Caco-2 (cell line): ENCODE measurements around the gene SLC6A7. TPM values are rescaled to one million over a fixed set of nuclear protein-coding genes. Genes with fewer than 3 reads are reported as not detected.

Experiments
- Bru-seq: library from RNA; stranded (reverse); fragments of 400-500 nt; gene quantifications from one replicate; lab custom pipeline; 2021; lab: Mats Ljungman, UMichigan
- BruChase-seq, 2 experiments: library from RNA; stranded (reverse); fragments of 400-500 nt; gene quantifications; one replicate each; lab custom pipeline; 2021; lab: Mats Ljungman, UMichigan
- BruUV-seq: library from RNA; stranded (reverse); fragments of 400-500 nt; replicated peaks from 2 replicates; lab custom pipeline; 2021; lab: Mats Ljungman, UMichigan
- CTCF ChIA-PET: fragments of 300-600 bp; sonication (Branson Sonifier 250); formaldehyde crosslinking; loops from one replicate; lab custom pipeline; 2022; ENCODE audit warnings: antibody characterized with exemption; lab: Charles Lee
- POLR2A ChIA-PET: fragments of 300-600 bp; sonication (Branson Sonifier 250); formaldehyde crosslinking; loops from one replicate; lab custom pipeline; 2022; ENCODE audit warnings: antibody characterized with exemption; lab: Charles Lee
- DNase-seq, 2 experiments: peaks; one replicate each; pipeline versions ENCODE4 v3.0.0 to v3.0.0-alpha.2; 2020 to 2022
- H3K27me3 ChIP-seq: replicated peaks from 2 replicates; pipeline ENCODE4 v1.6.0; 2011; ENCODE audit warnings: low read length; ENCODE audit not compliant: control insufficient read depth, insufficient read depth
- H3K36me3 ChIP-seq: 2 replicates; pipeline ENCODE4 v1.5.1; 2011; ENCODE audit warnings: low read length; ENCODE audit not compliant: control insufficient read depth, insufficient read depth
- H3K4me1 ChIP-seq: fragments of 250-450 bp; sonication (Bioruptor Pico); 2 replicates; pipeline ENCODE4 v1.5.1; 2020; ENCODE audit warnings: mild to moderate bottlenecking
- H3K4me3 ChIP-seq: 2 replicates; pipeline ENCODE4 v1.5.1; 2011; ENCODE audit warnings: low read depth, mild to moderate bottlenecking, control low read depth, low read length
- H3K9me3 ChIP-seq: fragments of 250-450 bp; sonication (Bioruptor Pico); 2 replicates; pipeline ENCODE4 v1.5.1; 2020; ENCODE audit warnings: mild to moderate bottlenecking, moderate library complexity
- H3K27ac Mint-ChIP-seq: one replicate; pipeline ENCODE4 v1.8.0; 2022; ENCODE audit warnings: mixed read lengths; ENCODE audit not compliant: unreplicated experiment
- H3K27me3 Mint-ChIP-seq: one replicate; pipeline ENCODE4 v1.8.0; 2022; ENCODE audit warnings: mixed read lengths; ENCODE audit not compliant: insufficient read depth, unreplicated experiment
- H3K36me3 Mint-ChIP-seq: one replicate; pipeline ENCODE4 v1.8.0; 2022; ENCODE audit warnings: mild to moderate bottlenecking, mixed read lengths; ENCODE audit not compliant: insufficient read depth, unreplicated experiment
- H3K4me1 Mint-ChIP-seq: one replicate; pipeline ENCODE4 v1.8.0; 2022; ENCODE audit warnings: low read depth, mixed read lengths; ENCODE audit not compliant: unreplicated experiment
- H3K4me3 Mint-ChIP-seq: one replicate; pipeline ENCODE4 v1.8.0; 2022; ENCODE audit warnings: mild to moderate bottlenecking, moderate library complexity, mixed read lengths; ENCODE audit not compliant: unreplicated experiment
- H3K9me3 Mint-ChIP-seq: one replicate; pipeline ENCODE4 v1.8.0; 2022; ENCODE audit warnings: mixed read lengths; ENCODE audit not compliant: unreplicated experiment
- CTCF ChIP-seq, 2 experiments: fragments of 200-600 bp in 1 of 2; IDR thresholded peaks; 1 replicate in 1 of 2; 2 replicates in 1 of 2; pipeline versions ENCODE4 v1.5.1 to v1.8.0; 2011 to 2022; ENCODE audit warnings: antibody characterized with exemption in 1 of 2, control low read depth in 1 of 2, inconsistent platforms in 1 of 2, low read depth in 1 of 2, low read length in 1 of 2, mild to moderate bottlenecking in 1 of 2, moderate library complexity in 1 of 2; ENCODE audit not compliant: insufficient read depth in 1 of 2, severe bottlenecking in 1 of 2, unreplicated experiment in 1 of 2
- intact Hi-C: fragments of 100-400 bp; cut with micrococcal nuclease; formaldehyde crosslinking; loops from one replicate; pipeline ENCODE4 v1.10.0; 2022; ENCODE audit not compliant: unreplicated experiment
- long read RNA-seq: library from polyadenylated mRNA; stranded (forward); transcript quantifications from one replicate; pipeline ENCODE4 v2.0.0, GENCODE V29; 2022
- total RNA-seq: library from RNA; stranded (reverse); gene quantifications from 2 replicates; pipeline ENCODE4 v1.2.3, GENCODE V29; 2022

SLC6A7 gene
- total RNA-seq (not detected in 2 replicates), Bru-seq, nascent RNA (percentile 5 among the genes with signal in this experiment), BruChase-seq, experiment 1, labeled RNA remaining after a 2-hour chase (not detected), BruChase-seq, experiment 2, labeled RNA remaining after a 6-hour chase (not detected)
- long read RNA-seq: 0 reads

- intact Hi-C loops: no loop called here
- peaks cover 9% of the 10 kb centered on the region for H3K4me1 Mint-ChIP-seq
- no peak for DNase-seq
- H3K27me3 ChIP-seq: no peaks in the 10 kb centered on the region
- H3K9me3 ChIP-seq: no peaks in the 10 kb centered on the region
- no peak within 1 kb of the TSS for H3K27ac Mint-ChIP-seq
- no TSS peak for BruUV-seq
- no peaks in the 10 kb centered on the region for H3K36me3 Mint-ChIP-seq
- POLR2A ChIA-PET: no interaction called here
- H3K27me3 Mint-ChIP-seq: no peaks in the 10 kb centered on the region
- H3K4me3 Mint-ChIP-seq: no peak within 1 kb of the TSS
- H3K36me3 ChIP-seq: no peaks in the 10 kb centered on the region; the same call in 1 of the 2 replicates
- no peaks in the 10 kb centered on the region for H3K9me3 Mint-ChIP-seq
- peaks cover 23% of the 10 kb centered on the region for H3K4me1 ChIP-seq
- no peak for TF ChIP-seq CTCF (IDR thresholded peaks at IDR 0.05; ENCODE audit: insufficient read depth in 1 of 2, low read depth in 1 of 2, low read length in 1 of 2, severe bottlenecking in 1 of 2, unreplicated experiment in 1 of 2)
- no peak within 1 kb of the TSS for H3K4me3 ChIP-seq
- CTCF ChIA-PET: no interaction called here
These were observed at the start of gene SLC6A7 for GRCh38 chr5:150189728-150190502. Gene SLC6A7 (plus strand): TSS chr5:150190062. CDS start chr5:150190328, 266 bp downstream.

- no peaks in the 10 kb centered on the region for H3K27me3 ChIP-seq
- intact Hi-C loops: no loop called here
- Mint-ChIP-seq H3K4me1 (peaks cover 75% of the 10 kb centered on the region), H3K27ac (peak overlapping the region; percentile 92), H3K9me3 (no peaks in the 10 kb centered on the region), H3K36me3 (peaks cover 11% of the 10 kb centered on the region), H3K4me3 (peak overlapping the region; percentile 11), H3K27me3 (no peaks in the 10 kb centered on the region)
- H3K4me1 ChIP-seq: peaks cover 96% of the 10 kb centered on the region
- POLR2A ChIA-PET: no interaction called here
- BruUV-seq: no TSS peak
- H3K9me3 ChIP-seq: no peaks in the 10 kb centered on the region
- CTCF ChIA-PET: no interaction called here
- no peak for TF ChIP-seq CTCF (IDR thresholded peaks at IDR 0.05; ENCODE audit: insufficient read depth in 1 of 2, low read depth in 1 of 2, low read length in 1 of 2, severe bottlenecking in 1 of 2, unreplicated experiment in 1 of 2)
- H3K36me3 ChIP-seq: no peaks in the 10 kb centered on the region
- no peak for DNase-seq
- H3K4me3 ChIP-seq: no peak overlapping the region
These were observed 49.0 kb upstream of the SLC6A7 start for GRCh38 chr5:150140830-150141229.

GRCh38 chr5:150141544-150142184, 48.2 kb upstream of the SLC6A7 start:
- peak; percentile 71 to 87 for DNase-seq
- peaks cover 88% of the 10 kb centered on the region for H3K4me1 ChIP-seq
- peaks cover 11% of the 10 kb centered on the region for H3K36me3 Mint-ChIP-seq
- H3K27ac Mint-ChIP-seq: peak overlapping the region; percentile 92
- intact Hi-C loops: no loop called here
- no TSS peak for BruUV-seq
- H3K4me3 Mint-ChIP-seq: peak overlapping the region; percentile 11
- TF ChIP-seq CTCF (IDR thresholded peaks at IDR 0.05; ENCODE audit: insufficient read depth in 1 of 2, low read depth in 1 of 2, low read length in 1 of 2, severe bottlenecking in 1 of 2, unreplicated experiment in 1 of 2): no peak
- no peaks in the 10 kb centered on the region for H3K9me3 Mint-ChIP-seq
- ChIA-PET CTCF (interaction anchor here (1.5 kb wide), 1 partner anchor 20 kb away, joined by 5 read pairs; no protein-coding TSS in a partner anchor), POLR2A (no interaction called here)
- no peaks in the 10 kb centered on the region for H3K36me3 ChIP-seq
- H3K9me3 ChIP-seq: no peaks in the 10 kb centered on the region
- no peak overlapping the region for H3K4me3 ChIP-seq
- H3K27me3 ChIP-seq: no peaks in the 10 kb centered on the region
- H3K4me1 Mint-ChIP-seq: peaks cover 80% of the 10 kb centered on the region
- no peaks in the 10 kb centered on the region for H3K27me3 Mint-ChIP-seq
